Measurements from ENCODE around the gene SLC26A8. TPM values are rescaled to one million over a fixed set of nuclear protein-coding genes. Genes with fewer than 3 reads are reported as not detected.

The SLC26A8 gene
- total and polyA plus RNA-seq, 2 of the 13 experiments (the other 11 are each of a cell fraction or from before 2014, with no cell fraction given) = 0.46 TPM; not detected in 1

DNA sequence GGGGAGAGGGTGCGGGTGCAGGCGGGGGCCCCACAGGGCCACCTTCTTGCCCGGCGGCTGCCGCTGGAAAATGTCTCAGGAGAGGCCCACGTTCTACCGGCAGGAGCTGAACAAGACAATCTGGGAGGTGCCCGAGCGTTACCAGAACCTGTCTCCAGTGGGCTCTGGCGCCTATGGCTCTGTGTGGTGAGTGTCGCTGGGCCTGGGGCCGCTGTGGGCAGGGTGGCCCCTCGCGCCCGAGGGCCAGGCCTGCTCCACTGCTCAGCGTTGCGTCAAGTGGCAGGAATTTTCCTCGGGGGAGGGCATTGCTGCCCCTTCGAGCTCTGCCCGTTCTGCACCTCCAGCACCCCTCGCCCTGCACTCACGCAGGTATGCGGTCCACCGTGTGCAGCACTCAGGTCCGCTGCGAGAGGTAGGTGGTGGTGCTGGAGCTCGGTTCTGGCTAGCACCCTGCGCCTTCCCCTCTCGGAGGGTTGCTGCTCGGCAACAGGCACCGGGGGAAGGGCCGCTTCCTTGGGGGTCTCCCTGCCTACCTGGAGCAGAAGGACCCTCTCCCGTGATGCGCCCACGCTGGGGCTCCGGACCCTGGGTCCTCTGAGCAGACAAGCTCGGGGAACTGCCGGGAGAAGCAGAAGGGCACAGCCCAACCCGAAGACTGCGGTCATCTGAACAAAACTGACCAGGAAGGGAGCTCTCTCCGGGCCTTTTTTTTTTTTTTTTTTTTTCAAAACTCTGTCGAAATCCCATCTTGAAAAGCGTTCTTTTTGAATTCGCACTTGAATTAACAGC lies 3.8 kb upstream of the SLC26A8 start (continued):
- TF ChIP-seq, protein P1, sequence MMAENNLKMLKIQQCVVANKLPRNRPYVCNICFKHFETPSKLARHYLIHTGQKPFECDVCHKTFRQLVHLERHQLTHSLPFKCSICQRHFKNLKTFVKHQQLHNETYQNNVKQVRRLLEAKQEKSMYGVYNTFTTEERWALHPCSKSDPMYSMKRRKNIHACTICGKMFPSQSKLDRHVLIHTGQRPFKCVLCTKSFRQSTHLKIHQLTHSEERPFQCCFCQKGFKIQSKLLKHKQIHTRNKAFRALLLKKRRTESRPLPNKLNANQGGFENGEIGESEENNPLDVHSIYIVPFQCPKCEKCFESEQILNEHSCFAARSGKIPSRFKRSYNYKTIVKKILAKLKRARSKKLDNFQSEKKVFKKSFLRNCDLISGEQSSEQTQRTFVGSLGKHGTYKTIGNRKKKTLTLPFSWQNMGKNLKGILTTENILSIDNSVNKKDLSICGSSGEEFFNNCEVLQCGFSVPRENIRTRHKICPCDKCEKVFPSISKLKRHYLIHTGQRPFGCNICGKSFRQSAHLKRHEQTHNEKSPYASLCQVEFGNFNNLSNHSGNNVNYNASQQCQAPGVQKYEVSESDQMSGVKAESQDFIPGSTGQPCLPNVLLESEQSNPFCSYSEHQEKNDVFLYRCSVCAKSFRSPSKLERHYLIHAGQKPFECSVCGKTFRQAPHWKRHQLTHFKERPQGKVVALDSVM (CRISPR knock-in tag; IDR thresholded peaks at IDR 0.05) = no peak
- TF ChIP-seq, protein P2, sequence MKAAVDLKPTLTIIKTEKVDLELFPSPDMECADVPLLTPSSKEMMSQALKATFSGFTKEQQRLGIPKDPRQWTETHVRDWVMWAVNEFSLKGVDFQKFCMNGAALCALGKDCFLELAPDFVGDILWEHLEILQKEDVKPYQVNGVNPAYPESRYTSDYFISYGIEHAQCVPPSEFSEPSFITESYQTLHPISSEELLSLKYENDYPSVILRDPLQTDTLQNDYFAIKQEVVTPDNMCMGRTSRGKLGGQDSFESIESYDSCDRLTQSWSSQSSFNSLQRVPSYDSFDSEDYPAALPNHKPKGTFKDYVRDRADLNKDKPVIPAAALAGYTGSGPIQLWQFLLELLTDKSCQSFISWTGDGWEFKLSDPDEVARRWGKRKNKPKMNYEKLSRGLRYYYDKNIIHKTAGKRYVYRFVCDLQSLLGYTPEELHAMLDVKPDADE (CRISPR knock-in tag; IDR thresholded peaks at IDR 0.05) = no peak; the same call in 1 of the 2 replicates
- TF ChIP-seq GLI4 (CRISPR knock-in tag; IDR thresholded peaks at IDR 0.05; ENCODE audit: borderline replicate concordance) (peak; percentile 81), SIN3B (IDR thresholded peaks at IDR 0.05; ENCODE audit: low read length) (no peak), ZNF33A (CRISPR knock-in tag; IDR thresholded peaks at IDR 0.05; ENCODE audit: borderline replicate concordance) (no peak), KAT7 (CRISPR knock-in tag; IDR thresholded peaks at IDR 0.05; ENCODE audit: borderline replicate concordance) (peak; percentile 50; the same call in 1 of the 2 replicates), ZFYVE20 (CRISPR knock-in tag; IDR thresholded peaks at IDR 0.05; ENCODE audit: borderline replicate concordance, low read depth) (peak; percentile 61), NFRKB (IDR thresholded peaks at IDR 0.05) (no peak), DMAP1 (CRISPR knock-in tag; IDR thresholded peaks at IDR 0.05) (no peak; the same call in 1 of the 2 replicates), SMARCE1 (IDR thresholded peaks at IDR 0.05; ENCODE audit: borderline replicate concordance) (no peak), PPARG (CRISPR knock-in tag; conservative IDR thresholded peaks at IDR 0.05) (0 out of 2 replicates have a peak, but pooled peaks have one; percentile 15), ZNF20 (CRISPR knock-in tag; IDR thresholded peaks at IDR 0.05) (0 out of 2 replicates have a peak, but pooled peaks have one; percentile 48), SMAD9 (CRISPR knock-in tag; IDR thresholded peaks at IDR 0.05) (peak; percentile 85; the same call in 1 of the 2 replicates), KMT2A (CRISPR knock-in tag; IDR thresholded peaks at IDR 0.05) (0 out of 2 replicates have a peak, but pooled peaks have one; percentile 20), RFX3 (CRISPR knock-in tag; IDR thresholded peaks at IDR 0.05) (no peak), SMAD1 (CRISPR knock-in tag; IDR thresholded peaks at IDR 0.05; ENCODE audit: borderline replicate concordance, low read depth) (no peak), NR3C1 (CRISPR knock-in tag; IDR thresholded peaks at IDR 0.05) (0 out of 2 replicates have a peak, but pooled peaks have one; percentile 12), ZNF670 (CRISPR knock-in tag; IDR thresholded peaks at IDR 0.05; ENCODE audit: borderline replicate concordance) (no peak), ZNF205 (CRISPR knock-in tag; IDR thresholded peaks at IDR 0.05) (no peak), IRF2 (CRISPR knock-in tag; IDR thresholded peaks at IDR 0.05) (peak; percentile 41; the same call in 1 of the 2 replicates)
- TF ChIP-seq, protein P3, sequence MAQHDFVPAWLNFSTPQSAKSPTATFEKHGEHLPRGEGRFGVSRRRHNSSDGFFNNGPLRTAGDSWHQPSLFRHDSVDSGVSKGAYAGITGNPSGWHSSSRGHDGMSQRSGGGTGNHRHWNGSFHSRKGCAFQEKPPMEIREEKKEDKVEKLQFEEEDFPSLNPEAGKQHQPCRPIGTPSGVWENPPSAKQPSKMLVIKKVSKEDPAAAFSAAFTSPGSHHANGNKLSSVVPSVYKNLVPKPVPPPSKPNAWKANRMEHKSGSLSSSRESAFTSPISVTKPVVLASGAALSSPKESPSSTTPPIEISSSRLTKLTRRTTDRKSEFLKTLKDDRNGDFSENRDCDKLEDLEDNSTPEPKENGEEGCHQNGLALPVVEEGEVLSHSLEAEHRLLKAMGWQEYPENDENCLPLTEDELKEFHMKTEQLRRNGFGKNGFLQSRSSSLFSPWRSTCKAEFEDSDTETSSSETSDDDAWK (CRISPR knock-in tag; IDR thresholded peaks at IDR 0.05) = no peak
- TF ChIP-seq, protein P4, sequence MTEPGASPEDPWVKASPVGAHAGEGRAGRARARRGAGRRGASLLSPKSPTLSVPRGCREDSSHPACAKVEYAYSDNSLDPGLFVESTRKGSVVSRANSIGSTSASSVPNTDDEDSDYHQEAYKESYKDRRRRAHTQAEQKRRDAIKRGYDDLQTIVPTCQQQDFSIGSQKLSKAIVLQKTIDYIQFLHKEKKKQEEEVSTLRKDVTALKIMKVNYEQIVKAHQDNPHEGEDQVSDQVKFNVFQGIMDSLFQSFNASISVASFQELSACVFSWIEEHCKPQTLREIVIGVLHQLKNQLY (CRISPR knock-in tag; IDR thresholded peaks at IDR 0.05) = no peak
- TF ChIP-seq, protein P5, sequence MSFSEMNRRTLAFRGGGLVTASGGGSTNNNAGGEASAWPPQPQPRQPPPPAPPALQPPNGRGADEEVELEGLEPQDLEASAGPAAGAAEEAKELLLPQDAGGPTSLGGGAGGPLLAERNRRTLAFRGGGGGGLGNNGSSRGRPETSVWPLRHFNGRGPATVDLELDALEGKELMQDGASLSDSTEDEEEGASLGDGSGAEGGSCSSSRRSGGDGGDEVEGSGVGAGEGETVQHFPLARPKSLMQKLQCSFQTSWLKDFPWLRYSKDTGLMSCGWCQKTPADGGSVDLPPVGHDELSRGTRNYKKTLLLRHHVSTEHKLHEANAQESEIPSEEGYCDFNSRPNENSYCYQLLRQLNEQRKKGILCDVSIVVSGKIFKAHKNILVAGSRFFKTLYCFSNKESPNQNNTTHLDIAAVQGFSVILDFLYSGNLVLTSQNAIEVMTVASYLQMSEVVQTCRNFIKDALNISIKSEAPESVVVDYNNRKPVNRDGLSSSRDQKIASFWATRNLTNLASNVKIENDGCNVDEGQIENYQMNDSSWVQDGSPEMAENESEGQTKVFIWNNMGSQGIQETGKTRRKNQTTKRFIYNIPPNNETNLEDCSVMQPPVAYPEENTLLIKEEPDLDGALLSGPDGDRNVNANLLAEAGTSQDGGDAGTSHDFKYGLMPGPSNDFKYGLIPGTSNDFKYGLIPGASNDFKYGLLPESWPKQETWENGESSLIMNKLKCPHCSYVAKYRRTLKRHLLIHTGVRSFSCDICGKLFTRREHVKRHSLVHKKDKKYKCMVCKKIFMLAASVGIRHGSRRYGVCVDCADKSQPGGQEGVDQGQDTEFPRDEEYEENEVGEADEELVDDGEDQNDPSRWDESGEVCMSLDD (CRISPR knock-in tag; IDR thresholded peaks at IDR 0.05; ENCODE audit: borderline replicate concordance) = no peak
